A549 (cell line): ENCODE measurements around the gene VWA8.

Source experiments
- CEBPB ChIP-seq, 2 experiments: fragments of >200 bp in 1 of 2; sonication (Bioruptor Twin) in 1 of 2; formaldehyde crosslinking in 1 of 2; IDR thresholded peaks; 2 replicates each; pipeline ENCODE4 v1.6.1; 2012 to 2016
- EP300 ChIP-seq, 2 experiments: fragments of >200 bp; sonication (Bioruptor Twin); formaldehyde crosslinking; IDR thresholded peaks; 2 replicates in 1 of 2; 3 replicates in 1 of 2; pipeline ENCODE4 v1.6.1; 2016 to 2017
- KDM5A ChIP-seq: fragments of 200-600 bp; sonication (generic); IDR thresholded peaks from 2 replicates; pipeline ENCODE4 v1.6.1; 2016; ENCODE audit warnings: antibody characterized with exemption, mild to moderate bottlenecking
- POLR2A ChIP-seq: IDR thresholded peaks from 2 replicates; pipeline ENCODE4 v1.6.1; 2012; ENCODE audit warnings: mild to moderate bottlenecking, low read length
- RAD21 ChIP-seq, 2 experiments: fragments of >200 bp in 1 of 2; sonication (Bioruptor Twin) in 1 of 2; formaldehyde crosslinking in 1 of 2; IDR thresholded peaks in 1 of 2; conservative IDR thresholded peaks in 1 of 2; 2 replicates in 1 of 2; 3 replicates in 1 of 2; pipeline ENCODE4 v1.6.1; 2012 to 2018; ENCODE audit warnings: inconsistent platforms in 1 of 2
- RNF2 ChIP-seq: fragments of 200-600 bp; sonication (generic); IDR thresholded peaks from 2 replicates; pipeline ENCODE4 v1.6.1; 2016; ENCODE audit warnings: low read depth, mild to moderate bottlenecking, antibody characterized with exemption, moderate library complexity, borderline replicate concordance
- TF ChIP-seq, protein P1 (sequence below): fragments of >200 bp; sonication (Bioruptor Twin); formaldehyde crosslinking; IDR thresholded peaks from 3 replicates; pipeline ENCODE4 v1.5.1; 2016
- TF ChIP-seq, protein P2 (sequence below): fragments of 450-650 bp; IDR thresholded peaks from 2 replicates; pipeline ENCODE4 v1.6.1; 2014; ENCODE audit warnings: antibody characterized with exemption
- TF ChIP-seq, protein P3 (sequence below): fragments of 250-450 bp; sonication (Bioruptor Pico); IDR thresholded peaks from 2 replicates; pipeline ENCODE4 v1.5.0; 2020; ENCODE audit warnings: low read depth, mild to moderate bottlenecking, moderate library complexity

- TF ChIP-seq EP300 (IDR thresholded peaks at IDR 0.05) (no peak), RAD21 (conservative IDR thresholded peaks at IDR 0.05 in 1 of 2, IDR thresholded peaks at IDR 0.05 in 1 of 2) (no peak), CEBPB (IDR thresholded peaks at IDR 0.05) (no peak), POLR2A (no peak), KDM5A (no peak), RNF2 (no peak)
- TF ChIP-seq, protein P1, sequence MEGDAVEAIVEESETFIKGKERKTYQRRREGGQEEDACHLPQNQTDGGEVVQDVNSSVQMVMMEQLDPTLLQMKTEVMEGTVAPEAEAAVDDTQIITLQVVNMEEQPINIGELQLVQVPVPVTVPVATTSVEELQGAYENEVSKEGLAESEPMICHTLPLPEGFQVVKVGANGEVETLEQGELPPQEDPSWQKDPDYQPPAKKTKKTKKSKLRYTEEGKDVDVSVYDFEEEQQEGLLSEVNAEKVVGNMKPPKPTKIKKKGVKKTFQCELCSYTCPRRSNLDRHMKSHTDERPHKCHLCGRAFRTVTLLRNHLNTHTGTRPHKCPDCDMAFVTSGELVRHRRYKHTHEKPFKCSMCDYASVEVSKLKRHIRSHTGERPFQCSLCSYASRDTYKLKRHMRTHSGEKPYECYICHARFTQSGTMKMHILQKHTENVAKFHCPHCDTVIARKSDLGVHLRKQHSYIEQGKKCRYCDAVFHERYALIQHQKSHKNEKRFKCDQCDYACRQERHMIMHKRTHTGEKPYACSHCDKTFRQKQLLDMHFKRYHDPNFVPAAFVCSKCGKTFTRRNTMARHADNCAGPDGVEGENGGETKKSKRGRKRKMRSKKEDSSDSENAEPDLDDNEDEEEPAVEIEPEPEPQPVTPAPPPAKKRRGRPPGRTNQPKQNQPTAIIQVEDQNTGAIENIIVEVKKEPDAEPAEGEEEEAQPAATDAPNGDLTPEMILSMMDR, result no peak
- TF ChIP-seq, protein P2, sequence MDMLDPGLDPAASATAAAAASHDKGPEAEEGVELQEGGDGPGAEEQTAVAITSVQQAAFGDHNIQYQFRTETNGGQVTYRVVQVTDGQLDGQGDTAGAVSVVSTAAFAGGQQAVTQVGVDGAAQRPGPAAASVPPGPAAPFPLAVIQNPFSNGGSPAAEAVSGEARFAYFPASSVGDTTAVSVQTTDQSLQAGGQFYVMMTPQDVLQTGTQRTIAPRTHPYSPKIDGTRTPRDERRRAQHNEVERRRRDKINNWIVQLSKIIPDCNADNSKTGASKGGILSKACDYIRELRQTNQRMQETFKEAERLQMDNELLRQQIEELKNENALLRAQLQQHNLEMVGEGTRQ, result no peak
- TF ChIP-seq, protein P3, sequence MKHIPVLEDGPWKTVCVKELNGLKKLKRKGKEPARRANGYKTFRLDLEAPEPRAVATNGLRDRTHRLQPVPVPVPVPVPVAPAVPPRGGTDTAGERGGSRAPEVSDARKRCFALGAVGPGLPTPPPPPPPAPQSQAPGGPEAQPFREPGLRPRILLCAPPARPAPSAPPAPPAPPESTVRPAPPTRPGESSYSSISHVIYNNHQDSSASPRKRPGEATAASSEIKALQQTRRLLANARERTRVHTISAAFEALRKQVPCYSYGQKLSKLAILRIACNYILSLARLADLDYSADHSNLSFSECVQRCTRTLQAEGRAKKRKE (CRISPR knock-in tag), result no peak
These were observed 36.5 kb upstream of the VWA8 start for GRCh38 chr13:41997396-41997795.
